ENCODE data around the gene MRPS5. TPM values are rescaled to one million over a fixed set of nuclear protein-coding genes. Genes with fewer than 3 reads are reported as not detected.
A peak's percentile ranks its signal among the peaks of the same experiment; 100 is the strongest.

MRPS5 gene
- total RNA-seq, 2 experiments from 2014 or later: 90.4 to 96.0 TPM

DNA sequence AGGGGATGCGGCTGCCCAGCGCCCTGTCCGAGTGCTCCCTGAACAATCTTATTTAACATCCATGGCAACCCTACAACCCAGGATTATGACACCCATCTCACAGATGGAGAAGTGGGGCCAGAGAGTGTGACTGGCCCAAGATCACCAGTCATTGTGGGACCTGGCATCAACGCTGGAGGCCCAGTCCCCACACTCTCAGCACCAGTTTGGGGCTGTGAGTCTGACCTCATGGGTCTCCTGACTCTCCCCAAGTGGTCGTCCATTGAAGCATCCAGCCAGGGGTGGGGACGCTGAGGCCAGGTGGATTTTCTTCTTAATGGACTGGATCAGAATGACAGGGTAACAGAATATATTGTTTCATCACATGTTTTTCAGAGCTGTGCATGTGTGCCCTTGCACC lies 71.6 kb downstream of the MRPS5 start:
- Mint-ChIP-seq H3K4me1 (ENCODE audit: low read depth) (peaks cover 85% of the 10 kb centered on the region), H3K27ac (no peak overlapping the region), H3K36me3 (ENCODE audit: low read depth) (peaks cover 5% of the 10 kb centered on the region), H3K9me3 (no peaks in the 10 kb centered on the region), H3K4me3 (no peak overlapping the region), H3K27me3 (ENCODE audit: low read depth) (no peaks in the 10 kb centered on the region)
- CTCF ChIA-PET: interaction anchor here (1.5 to 17.7 kb wide), 3 partner anchors 13 to 27 kb away, joined by 5 to 241 read pairs (median 137); partner anchors contain the start of gene MAL
- intact Hi-C loops (cut with micrococcal nuclease): no loop called here
- no peak for DNase-seq

- Mint-ChIP-seq H3K4me1 (ENCODE audit: low read depth) (peaks cover 86% of the 10 kb centered on the region), H3K9me3 (no peaks in the 10 kb centered on the region), H3K27ac (no peak overlapping the region), H3K27me3 (ENCODE audit: low read depth) (no peaks in the 10 kb centered on the region), H3K4me3 (no peak overlapping the region), H3K36me3 (ENCODE audit: low read depth) (peaks cover 5% of the 10 kb centered on the region)
- intact Hi-C loops (cut with micrococcal nuclease): no loop called here
- DNase-seq: no peak
- CTCF ChIA-PET: interaction anchor here (17.7 kb wide), 1 partner anchor 28 kb away, joined by 241 read pairs; no protein-coding TSS in a partner anchor
Observed at GRCh38 chr2:95049683-95049955, 72.0 kb downstream of the MRPS5 start.

DNA sequence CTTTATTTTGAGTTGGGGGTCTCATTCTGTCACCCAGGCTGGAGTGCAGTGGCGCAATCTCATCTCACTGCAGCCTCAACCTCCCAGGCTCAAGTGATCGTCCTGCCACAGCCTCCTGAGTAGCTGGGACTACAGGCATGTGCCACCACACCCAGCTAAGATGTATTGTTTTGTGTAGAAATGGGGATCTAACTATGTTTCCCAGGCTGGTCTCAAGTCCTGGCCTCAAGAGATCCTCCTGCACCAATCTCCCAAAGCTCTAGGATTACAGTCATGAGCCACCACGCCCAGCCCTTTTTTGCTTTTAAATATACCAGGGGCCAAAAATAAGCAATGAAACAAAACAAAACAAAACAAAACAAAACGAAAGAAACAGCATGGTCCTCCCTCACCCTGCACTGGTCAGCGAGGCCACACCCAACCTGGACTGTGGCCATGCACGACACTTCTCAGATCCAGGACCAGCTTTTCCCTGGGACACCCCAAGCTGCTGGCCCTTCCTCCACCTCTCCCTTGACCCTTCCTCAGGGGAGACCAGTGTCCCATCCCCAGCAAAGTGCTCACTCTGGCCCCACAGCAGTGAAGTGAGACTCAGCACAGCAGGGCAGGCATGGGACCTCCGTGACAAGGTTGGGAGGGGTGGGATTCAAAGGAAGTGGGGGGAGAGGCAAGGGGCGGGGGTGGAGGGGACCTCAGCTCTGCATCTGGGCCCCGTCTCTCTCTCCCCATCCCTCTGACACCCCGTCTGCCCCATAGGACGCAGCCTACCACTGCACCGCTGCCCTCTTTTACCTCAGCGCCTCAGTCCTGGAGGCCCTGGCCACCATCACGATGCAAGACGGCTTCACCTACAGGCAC lies 72.6 kb downstream of the MRPS5 start:
- no peak for DNase-seq
- intact Hi-C loops (cut with micrococcal nuclease): no loop called here
- Mint-ChIP-seq H3K9me3 (no peaks in the 10 kb centered on the region), H3K4me3 (no peak overlapping the region), H3K4me1 (ENCODE audit: low read depth) (peaks cover 81% of the 10 kb centered on the region), H3K36me3 (ENCODE audit: low read depth) (peaks cover 5% of the 10 kb centered on the region), H3K27me3 (ENCODE audit: low read depth) (no peaks in the 10 kb centered on the region), H3K27ac (no peak overlapping the region)
- CTCF ChIA-PET: interaction anchor here (0.8 to 1.1 kb wide), 3 partner anchors 14 to 27 kb away, joined by 3 to 5 read pairs (median 3); no protein-coding TSS in a partner anchor

DNA sequence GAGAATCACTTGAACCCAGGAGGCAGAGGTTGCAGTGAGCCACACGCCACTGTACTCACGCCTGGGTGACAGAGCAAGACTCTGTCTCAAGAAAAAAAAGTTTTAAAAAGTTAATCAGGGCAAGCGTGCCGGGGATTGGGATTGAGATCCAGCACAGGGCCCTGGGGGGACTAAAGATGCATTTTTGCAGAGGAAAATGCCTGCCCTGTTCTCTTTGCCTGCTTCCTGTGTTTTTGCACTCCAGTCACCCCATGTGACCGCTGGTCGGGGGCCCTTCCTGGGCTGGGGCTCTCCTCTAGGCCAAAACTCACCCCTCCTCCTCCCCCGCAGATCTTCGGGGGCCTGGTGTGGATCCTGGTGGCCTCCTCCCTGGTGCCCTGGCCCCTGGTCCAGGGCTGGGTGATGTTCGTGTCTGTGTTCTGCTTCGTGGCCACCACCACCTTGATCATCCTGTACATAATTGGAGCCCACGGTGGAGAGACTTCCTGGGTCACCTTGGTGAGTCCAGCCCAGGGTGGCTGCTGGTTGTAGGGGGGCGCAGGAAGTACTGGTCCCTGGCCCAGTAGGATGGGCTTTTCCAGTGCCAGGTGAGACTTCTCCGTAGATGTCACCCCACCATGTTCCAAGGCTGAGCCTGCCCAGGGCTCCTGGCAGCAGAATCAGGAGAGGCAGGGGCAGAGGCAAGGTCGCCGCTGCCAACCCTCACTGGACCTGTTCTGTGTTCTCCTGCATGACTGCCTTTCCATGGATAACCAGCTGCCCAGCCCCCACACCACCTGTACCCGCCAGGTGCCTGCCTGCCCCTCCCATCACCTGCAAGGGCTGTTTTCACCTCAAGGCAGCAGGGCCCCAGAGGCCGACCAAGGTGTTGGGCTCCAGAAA lies 73.7 kb downstream of the MRPS5 start:
- H3K36me3 Mint-ChIP-seq (ENCODE audit: low read depth): peaks cover 1% of the 10 kb centered on the region
- H3K27me3 Mint-ChIP-seq (ENCODE audit: low read depth): no peaks in the 10 kb centered on the region
- peaks cover 81% of the 10 kb centered on the region for H3K4me1 Mint-ChIP-seq (ENCODE audit: low read depth)
- no peak overlapping the region for H3K4me3 Mint-ChIP-seq
- DNase-seq: no peak
- peak overlapping the region; percentile 6 for H3K27ac Mint-ChIP-seq
- CTCF ChIA-PET: interaction anchor here (1.1 kb wide), 2 partner anchors 15 to 25 kb away, joined by 3 to 5 read pairs; no protein-coding TSS in a partner anchor
- no peaks in the 10 kb centered on the region for H3K9me3 Mint-ChIP-seq
- intact Hi-C loops (cut with micrococcal nuclease): no loop called here

GRCh38 chr2:95046371-95047112 lies 75.1 kb downstream of the MRPS5 start:
- CTCF ChIA-PET: no interaction called here
- no peak for DNase-seq
- H3K4me1 Mint-ChIP-seq (ENCODE audit: low read depth): peaks cover 80% of the 10 kb centered on the region
- H3K27ac Mint-ChIP-seq: peak overlapping the region; percentile 4
- intact Hi-C loops (cut with micrococcal nuclease): no loop called here
- H3K4me3 Mint-ChIP-seq: no peak overlapping the region
- no peaks in the 10 kb centered on the region for H3K9me3 Mint-ChIP-seq
- peaks cover 1% of the 10 kb centered on the region for H3K36me3 Mint-ChIP-seq (ENCODE audit: low read depth)
- no peaks in the 10 kb centered on the region for H3K27me3 Mint-ChIP-seq (ENCODE audit: low read depth)

GRCh38 chr2:95044601-95045000 lies 77.0 kb downstream of the MRPS5 start:
- Mint-ChIP-seq H3K4me1 (ENCODE audit: low read depth) (peaks cover 76% of the 10 kb centered on the region), H3K4me3 (no peak overlapping the region), H3K27me3 (ENCODE audit: low read depth) (no peaks in the 10 kb centered on the region), H3K9me3 (no peaks in the 10 kb centered on the region), H3K36me3 (ENCODE audit: low read depth) (no peaks in the 10 kb centered on the region), H3K27ac (no peak overlapping the region)
- CTCF ChIA-PET: interaction anchor here (0.7 to 5.8 kb wide), 8 partner anchors 9 to 99 kb away, joined by 3 to 39 read pairs (median 8); no protein-coding TSS in a partner anchor
- intact Hi-C loops (cut with micrococcal nuclease): no loop called here
- no peak for DNase-seq

- Mint-ChIP-seq H3K36me3 (ENCODE audit: low read depth) (no peaks in the 10 kb centered on the region), H3K4me3 (no peak overlapping the region), H3K27ac (no peak overlapping the region), H3K9me3 (peaks cover 3% of the 10 kb centered on the region), H3K4me1 (ENCODE audit: low read depth) (peaks cover 80% of the 10 kb centered on the region), H3K27me3 (ENCODE audit: low read depth) (no peaks in the 10 kb centered on the region)
- peak; percentile 83 for DNase-seq
- intact Hi-C loops (cut with micrococcal nuclease): loop anchor here (1.0 kb wide), 3 partner anchors 8 to 31 kb away; no protein-coding TSS in a partner anchor
- CTCF ChIA-PET: interaction anchor here (0.6 to 5.8 kb wide), 11 partner anchors 9 to 1590 kb away, joined by 3 to 39 read pairs (median 6); no protein-coding TSS in a partner anchor
Observed at GRCh38 chr2:95043300-95044093, 78.1 kb downstream of the MRPS5 start.

GRCh38 chr2:95042472-95043271 lies 78.9 kb downstream of the MRPS5 start:
- Mint-ChIP-seq H3K36me3 (ENCODE audit: low read depth) (peaks cover 5% of the 10 kb centered on the region), H3K4me3 (no peak overlapping the region), H3K27ac (no peak overlapping the region), H3K9me3 (peaks cover 11% of the 10 kb centered on the region), H3K27me3 (ENCODE audit: low read depth) (no peaks in the 10 kb centered on the region), H3K4me1 (ENCODE audit: low read depth) (peaks cover 85% of the 10 kb centered on the region)
- intact Hi-C loops (cut with micrococcal nuclease): loop anchor here (1.0 kb wide), 3 partner anchors 9 to 32 kb away; no protein-coding TSS in a partner anchor
- no peak for DNase-seq
- CTCF ChIA-PET: interaction anchor here (0.6 to 5.8 kb wide), 11 partner anchors 8 to 1591 kb away, joined by 3 to 39 read pairs (median 6); no protein-coding TSS in a partner anchor

- Mint-ChIP-seq H3K9me3 (peaks cover 19% of the 10 kb centered on the region), H3K36me3 (ENCODE audit: low read depth) (peaks cover 7% of the 10 kb centered on the region)
Observed at GRCh38 chr2:95041824-95042442, 79.7 kb downstream of the MRPS5 start.

DNA sequence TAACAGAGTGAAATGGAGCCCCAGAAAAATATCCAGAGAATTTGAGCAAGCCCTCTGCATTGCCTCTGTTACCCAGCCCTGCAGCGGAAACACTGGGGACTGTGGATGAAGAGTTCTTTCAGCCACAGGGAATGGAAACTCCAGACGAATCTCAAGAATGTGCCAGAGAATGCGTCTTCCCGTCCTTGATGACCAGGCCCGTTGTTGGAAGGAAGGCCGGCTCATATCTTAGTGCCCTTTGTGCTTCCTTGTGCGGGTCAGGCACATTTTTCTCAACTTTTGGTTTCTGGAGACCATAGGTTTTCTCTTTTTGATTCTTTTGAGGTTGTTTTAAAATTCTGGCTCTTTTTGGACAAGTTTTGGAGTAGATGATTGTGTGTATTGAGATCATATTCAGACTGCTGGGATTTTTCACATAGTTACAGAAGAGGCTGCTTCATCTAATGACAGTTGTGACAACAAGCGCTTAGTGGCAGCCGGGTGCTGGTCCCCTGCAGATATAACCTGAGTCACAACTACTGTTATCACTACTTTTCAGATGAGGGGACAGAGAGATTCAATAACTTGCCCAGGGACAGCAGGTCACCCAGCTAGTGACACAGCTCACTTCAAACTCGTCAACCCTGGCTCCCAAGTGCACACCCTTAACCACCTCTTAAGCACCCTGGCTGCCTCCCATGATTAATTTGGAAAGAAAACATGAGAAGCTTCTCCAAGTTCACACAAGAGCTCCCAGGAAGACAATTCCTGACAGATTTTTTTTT lies 80.4 kb downstream of the MRPS5 start:
- Mint-ChIP-seq H3K9me3 (peaks cover 25% of the 10 kb centered on the region), H3K36me3 (ENCODE audit: low read depth) (peaks cover 10% of the 10 kb centered on the region), H3K4me3 (no peak overlapping the region), H3K4me1 (ENCODE audit: low read depth) (peaks cover 85% of the 10 kb centered on the region), H3K27me3 (ENCODE audit: low read depth) (no peaks in the 10 kb centered on the region), H3K27ac (no peak overlapping the region)
- CTCF ChIA-PET: interaction anchor here (0.9 to 5.8 kb wide), 7 partner anchors 10 to 77 kb away, joined by 3 to 39 read pairs (median 7); no protein-coding TSS in a partner anchor
- no peak for DNase-seq
- intact Hi-C loops (cut with micrococcal nuclease): no loop called here

More at GRCh38 chr2:95041824-95042442, 79.7 kb downstream of the MRPS5 start:
- DNase-seq: no peak
- Mint-ChIP-seq H3K4me3 (no peak overlapping the region), H3K27me3 (ENCODE audit: low read depth) (no peaks in the 10 kb centered on the region), H3K4me1 (ENCODE audit: low read depth) (peaks cover 85% of the 10 kb centered on the region), H3K27ac (peak overlapping the region; percentile 28)
- intact Hi-C loops (cut with micrococcal nuclease): no loop called here
- CTCF ChIA-PET: interaction anchor here (0.9 to 5.8 kb wide), 7 partner anchors 10 to 76 kb away, joined by 3 to 39 read pairs (median 7); no protein-coding TSS in a partner anchor
